ENCODE measurements around the gene SNED1.

Gene SNED1

DNA sequence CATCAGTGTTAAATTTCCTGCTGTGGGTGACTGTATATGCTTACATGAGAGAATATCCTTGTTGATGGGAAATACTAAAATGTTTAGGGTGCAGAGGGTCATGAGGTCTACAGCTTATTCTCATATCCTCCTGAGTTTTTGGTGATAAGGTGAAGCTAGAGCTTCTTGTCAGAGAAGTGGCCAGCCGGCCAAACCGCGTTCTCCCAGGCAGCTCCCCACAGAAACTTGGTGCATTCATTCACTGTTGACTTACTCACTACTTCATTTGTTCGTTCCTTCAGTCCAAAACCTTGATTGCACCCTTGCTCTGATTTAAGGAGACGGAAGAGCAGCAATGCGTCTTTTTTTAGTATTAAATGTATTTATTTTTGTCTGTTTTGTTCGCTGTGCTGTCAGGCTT, 8.7 kb downstream of the SNED1 start:
- DNase-seq: no peak

DNA sequence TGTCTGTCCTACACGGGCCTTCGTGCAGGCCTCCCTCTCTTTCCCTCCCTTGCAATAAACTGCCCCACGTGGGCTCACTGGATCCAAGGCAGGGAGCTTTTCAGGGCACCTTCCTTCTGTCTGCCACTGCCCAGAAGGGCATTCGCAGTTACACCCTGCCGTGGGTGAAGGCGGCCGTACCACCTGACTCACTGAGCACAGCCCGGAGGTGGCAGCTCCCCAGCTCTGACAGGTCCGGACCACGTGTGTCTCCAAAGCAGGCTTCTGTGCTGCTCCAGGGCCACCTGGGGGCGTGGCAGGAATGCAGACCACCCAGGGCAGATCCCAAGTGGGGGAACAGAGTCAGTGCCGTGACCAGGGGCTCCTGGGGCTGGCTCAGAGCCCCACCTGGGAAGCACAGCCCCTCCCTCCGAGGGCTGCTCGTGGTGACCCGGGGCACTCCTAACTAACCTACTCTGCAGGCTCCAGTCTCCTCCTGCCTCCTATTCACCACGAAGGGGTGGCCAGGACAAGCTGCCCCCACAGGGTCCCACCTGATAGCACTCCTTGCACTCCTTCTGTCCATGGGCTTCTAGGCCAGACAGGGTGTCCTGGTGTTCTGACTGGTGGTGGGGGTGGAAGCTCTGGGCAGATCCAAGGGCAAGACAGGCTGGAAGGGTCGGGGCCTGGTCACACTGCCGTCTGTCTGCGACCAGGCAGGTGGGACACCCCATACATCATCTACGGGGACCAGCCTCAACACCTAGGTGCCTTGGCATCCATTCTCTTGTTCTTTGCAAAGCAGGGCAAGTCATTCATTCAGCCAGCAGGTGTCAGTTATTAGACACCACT, 9.7 kb downstream of the SNED1 start:
- no peak for DNase-seq

DNA sequence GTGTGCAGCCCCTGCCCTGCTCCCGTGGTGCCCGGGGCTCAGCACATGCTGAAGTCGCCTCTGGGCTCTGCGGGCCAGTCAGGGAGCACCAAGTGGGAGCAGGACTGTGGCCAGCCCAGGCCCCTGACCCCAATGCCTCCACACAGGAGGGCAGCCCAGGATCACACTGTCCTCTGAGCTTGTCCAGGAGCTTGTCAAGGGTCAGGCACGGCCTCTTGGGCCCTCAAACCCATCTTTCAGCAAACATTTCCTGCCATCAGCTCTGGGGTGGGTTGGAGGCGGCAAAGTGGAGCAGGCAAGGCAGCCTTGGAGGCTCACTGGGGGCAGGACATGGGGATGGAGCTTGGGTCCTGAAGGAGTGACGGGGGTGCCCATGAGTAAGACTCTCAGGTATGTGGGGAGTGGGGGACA, 10.3 kb downstream of the SNED1 start:
- no peak for DNase-seq

DNA sequence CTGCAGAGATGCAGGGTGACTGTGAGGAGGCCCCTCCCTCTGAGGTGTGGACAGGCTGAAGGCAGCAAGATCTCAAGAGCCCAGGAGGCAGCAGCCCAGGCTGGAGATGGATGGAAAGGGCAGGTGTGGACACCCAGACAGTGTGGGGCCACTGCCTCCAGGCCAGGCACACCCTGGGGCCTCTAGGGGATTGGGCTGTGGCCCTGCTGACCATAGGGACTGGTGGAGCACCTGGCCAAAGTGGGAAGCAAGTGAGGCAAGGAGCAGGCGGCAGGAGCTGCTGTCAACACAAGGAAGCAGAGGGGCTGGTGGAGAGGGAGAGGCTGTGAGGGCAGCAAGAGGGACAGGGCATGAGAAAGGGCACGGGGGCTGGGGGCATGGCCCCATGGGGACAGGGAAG, 10.8 kb downstream of the SNED1 start:
- DNase-seq: no peak

DNA sequence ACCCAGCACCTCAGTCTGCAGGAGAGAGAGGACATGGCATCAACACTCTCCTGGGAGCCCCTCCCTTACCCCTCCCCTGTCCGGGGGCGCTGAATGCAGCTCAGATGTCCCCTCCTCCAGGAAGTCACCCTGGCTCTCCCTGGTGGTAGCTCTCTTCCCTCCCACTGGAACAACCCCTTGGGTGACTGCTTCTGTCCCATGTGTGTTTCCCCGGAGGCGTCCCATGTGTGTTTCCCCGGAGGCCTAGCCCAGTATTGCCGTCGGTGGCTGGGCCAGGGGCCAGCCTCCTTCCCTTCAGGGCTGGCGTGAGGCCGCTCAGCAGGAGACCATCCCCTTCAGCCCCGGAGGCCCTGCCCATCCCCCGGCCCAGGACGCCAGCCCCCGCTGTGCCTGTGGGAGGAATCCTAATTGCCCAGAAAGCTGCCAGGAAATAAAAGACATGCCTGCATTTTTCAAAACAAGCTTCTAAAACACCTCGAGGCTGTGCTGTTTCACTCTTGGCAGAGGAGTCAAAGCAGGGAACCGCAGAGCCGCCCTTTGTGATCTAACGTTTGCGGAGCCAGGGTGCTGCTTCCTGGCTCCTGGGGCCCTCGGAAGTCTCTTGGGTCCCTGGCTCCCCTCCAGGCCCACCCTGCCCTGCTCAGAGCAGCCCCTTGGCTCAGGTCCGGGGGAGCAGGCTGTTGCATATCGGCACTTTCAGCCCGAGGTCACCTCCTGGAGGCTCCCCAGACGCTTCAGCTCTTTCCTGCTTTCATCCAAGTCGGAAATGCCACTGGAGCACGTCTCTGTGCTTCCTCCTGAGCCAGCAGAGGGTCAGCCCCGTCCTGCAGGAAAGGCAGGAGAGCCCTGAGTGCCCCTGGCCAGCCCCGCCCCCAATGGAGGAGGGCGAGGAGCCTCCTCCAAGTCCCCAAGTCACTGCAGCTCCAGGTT, 11.4 kb downstream of the SNED1 start:
- no peak for DNase-seq

DNA sequence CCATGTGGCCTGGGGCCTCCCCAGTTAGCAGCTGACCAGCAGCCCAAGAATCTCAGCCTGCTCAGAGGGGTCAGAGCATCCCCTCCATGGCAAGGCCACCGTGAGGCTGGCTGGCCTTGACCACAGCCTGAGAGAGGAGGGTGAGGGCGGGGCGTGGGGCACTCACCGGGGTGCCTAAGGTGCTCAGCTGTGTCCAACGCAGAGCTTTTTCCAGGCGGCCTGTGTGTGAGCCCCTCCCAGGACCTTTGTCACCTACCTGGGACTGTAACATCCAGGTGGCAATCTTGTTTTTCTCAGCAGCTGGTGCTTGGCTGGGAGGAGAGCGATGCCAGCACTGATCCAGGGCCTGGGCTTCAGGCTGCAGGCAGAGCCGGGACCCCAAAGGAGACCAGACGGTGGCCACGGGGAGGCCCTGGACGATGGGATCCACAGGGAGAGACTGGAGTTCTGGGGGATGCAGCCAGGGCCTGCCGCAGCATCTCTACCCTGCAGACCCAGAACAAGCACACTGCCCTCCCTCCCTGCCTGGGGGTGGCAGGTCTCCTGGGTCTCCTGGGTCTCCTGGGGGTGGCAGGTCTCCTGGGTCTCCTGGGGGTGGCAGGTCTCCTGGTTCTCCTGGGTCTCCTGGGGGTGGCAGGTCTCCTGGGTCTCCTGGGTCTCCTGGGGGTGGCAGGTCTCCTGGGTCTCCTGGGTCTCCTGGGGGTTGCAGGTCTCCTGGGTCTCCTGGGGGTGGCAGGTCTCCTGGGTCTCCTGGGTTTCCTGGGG, 12.3 kb downstream of the SNED1 start:
- no peak for DNase-seq

DNA sequence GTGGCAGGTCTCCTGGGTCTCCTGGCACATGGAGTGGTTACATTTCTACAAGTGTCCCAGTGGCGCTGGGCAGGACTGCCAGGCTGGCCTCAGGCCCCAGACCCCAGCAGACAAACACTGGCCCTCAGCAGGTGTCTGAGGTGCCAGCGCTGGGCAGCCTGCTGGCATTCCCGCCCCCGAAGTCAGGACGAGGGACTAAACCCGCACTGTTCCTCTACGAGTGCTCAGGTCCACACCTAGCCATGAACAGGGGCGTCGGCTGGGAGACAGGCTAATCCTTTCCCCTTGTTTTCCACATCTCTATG, 12.8 kb downstream of the SNED1 start:
- DNase-seq: no peak

DNA sequence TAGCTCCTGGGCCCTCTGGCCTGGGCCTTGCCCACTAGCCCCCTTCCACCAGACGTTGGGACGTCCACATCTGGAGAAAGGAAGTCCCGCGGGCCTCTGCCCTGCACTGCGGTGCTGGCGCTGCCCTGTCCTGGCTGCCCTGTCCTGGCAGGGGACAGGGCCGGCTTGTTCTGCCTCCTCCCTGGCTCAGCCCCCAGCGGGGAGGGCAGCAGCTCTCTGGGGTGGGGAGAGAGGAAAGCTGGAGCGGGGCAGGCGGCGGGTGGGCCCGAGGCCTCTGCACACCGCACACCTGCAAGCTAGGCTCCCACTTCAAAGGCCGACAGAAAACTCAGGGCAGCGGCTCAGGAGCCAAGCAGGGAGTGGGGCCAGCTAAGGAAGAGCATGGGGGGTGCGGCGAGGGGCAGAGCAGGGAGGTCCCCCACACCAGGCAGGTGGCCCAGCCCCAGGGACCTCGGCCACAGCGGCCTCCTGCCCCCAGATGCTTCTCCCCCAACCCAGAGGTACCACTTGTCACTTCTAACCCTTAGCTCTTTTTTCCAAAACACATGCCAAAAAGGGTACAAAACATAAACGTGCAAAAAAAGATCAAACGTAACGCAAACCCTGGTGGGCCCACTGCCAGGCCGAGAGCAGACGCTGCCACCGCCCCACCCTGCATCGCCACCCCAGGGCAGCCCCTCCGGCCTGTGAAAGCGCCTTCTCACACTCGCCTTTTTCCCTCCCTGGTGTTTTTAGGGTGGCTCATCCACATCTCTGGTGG, 13.5 kb downstream of the SNED1 start:
- no peak for DNase-seq

DNA sequence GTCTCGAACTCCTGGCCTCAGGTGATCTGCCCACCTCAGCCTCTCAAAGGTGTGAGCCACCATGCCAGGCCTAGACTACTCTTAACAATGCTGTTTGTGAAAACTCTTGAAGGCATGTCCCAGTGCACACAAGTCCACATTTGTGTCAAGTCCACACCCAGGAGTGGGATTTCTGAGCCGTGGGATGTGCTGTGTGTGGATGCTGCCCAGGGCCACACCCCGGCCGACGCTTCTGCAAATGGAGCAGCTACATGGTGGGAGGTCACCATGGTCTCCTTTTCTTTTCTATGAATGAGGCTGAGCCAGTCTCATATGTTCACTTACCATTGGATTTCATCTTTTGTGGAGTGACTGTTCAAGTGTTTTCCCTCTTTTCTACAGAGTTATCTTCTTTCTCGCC, 15.8 kb downstream of the SNED1 start:
- no peak for DNase-seq

DNA sequence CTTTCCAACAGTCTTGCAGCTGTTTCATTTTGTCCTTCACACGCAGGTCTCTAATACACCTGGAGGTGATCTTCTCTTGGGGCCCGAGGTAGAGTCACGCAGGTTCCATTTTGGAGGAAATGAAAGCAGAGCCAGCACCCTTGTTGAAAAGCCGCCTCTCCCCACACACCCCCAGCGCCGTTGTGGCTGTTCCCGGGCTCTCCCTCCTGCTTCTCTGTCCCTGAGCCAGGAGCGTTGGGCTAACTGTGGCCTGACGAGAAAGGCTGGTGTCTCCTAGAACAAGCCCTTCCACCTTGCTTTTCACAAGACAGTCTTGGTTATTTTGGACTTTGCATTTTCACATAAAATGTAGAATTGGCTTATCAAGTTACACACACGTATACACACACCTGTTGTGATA, 16.3 kb downstream of the SNED1 start:
- DNase-seq: no peak

DNA sequence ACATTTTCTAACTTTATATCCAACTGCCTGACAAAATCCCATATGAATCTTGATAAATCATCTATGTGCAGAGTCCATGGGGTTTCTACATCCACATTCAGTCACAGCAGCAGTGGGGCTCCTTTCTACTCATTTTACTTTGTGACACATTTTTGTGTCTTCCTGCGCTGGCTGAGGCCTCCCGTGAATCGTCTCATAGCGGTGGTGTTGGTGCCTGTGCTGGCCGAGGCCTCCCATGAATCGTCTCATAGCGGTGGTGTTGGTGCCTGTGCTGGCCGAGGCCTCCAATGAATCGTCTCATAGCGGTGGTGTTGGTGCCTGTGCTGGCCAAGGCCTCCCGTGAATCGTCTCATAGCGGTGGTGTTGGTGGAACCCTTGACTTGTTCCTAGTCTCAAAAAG, 17.0 kb downstream of the SNED1 start:
- no peak for DNase-seq

DNA sequence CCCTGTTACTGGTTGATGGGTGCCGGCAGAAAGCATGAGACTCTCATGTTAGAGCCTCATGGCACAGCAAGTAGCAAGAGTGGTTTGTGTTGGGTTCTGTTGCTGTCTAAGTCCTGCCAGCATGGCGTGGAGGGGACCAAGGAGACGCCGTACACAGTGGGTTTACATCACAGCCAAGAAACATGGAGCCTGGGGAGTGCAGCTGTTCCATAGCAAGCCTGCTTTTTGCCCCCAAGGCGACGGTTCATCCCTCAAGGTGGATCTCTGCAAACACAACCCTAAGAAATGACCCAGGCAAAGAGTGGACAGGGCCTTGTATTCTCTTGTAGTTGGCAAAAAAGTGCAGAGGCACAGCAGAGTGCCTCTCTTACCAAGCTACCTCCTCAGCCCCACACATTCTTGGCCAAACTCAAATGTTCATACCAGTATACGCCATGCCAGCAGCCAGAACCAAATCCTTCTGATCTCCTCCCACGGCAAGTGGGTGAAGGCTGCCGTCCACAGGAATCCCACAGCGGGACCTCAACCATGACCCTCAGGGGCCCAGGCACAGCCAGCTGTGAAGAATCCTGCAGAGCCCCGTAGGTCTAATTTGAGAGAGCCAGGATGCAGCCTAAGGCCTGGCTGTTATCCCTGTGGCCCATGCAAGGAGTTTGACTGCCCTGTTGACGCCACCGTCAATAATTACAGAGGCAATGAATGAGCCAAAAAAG, 19.0 kb downstream of the SNED1 start:
- no peak for DNase-seq

DNA sequence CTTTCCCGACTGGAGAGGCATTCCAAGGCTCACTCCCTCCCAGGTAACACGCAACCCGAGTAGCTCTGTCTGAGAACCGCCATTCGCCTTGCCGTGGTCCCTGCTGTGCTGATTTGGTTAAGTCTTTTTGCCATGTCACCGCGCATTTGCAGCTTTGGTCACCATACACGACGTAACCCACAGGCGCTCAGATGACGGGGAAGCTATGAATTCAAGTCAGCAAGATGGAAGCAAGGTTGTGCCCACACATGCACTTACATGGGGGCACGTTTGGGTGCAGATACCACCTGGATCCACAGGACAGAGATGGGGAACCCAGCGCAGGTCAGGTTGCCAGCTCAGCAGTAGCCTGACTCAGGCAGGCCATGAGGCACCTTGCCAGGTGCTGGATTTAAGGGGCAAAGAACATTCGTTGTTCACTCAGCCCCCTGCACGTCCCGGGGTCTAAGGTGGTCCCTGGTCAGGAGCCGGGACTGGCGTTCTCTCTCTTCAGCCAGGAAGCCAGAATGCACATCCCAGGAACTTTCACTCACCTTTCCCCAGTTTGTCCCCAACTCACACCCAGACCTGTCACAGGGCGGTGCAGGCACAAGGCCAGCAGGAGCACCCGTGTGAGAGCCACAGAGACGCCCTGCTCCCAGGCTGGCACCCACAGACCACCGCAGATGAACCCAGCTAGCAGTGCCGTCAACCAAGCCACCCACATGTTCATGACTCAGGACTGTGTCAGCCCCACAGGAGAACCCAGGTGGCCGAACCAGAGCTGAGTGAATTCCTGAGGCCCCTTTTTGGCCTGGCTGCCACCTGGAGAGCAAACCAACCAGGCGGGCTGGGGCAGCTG, 19.9 kb downstream of the SNED1 start:
- DNase-seq: no peak

DNA sequence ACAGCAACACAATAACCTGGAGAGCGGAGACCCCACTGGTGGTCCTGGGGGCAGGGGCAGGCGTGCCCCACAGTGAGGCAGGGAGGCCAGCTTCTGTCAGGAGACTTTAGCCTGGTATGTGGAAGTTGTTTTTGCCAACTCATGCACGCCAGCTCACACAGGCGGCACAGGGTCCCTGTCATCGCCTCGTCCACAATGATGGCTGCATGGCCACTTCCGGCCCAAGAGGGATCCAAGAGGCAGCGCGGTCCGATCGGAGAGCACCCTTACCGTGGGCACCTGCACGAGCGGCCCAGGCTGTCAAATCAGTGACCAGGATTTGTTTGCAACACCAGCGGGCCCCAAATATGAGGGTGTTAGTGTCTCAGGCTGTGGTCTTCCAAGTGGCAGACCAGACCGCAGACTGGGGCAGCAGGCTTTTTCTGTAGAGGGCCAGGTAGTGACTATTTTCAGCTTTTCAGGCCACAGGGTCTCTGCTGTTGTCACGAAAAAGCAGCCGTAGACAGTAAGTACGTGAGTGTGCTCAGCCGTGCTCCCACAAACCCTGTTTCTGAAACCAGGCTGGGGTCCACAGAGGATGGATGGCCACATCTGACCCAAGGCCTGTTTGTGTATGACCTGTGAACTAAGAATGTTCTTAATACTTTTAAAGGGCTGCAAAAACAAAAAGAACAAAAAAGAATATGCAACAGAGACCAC, 21.2 kb downstream of the SNED1 start:
- no peak for DNase-seq

DNA sequence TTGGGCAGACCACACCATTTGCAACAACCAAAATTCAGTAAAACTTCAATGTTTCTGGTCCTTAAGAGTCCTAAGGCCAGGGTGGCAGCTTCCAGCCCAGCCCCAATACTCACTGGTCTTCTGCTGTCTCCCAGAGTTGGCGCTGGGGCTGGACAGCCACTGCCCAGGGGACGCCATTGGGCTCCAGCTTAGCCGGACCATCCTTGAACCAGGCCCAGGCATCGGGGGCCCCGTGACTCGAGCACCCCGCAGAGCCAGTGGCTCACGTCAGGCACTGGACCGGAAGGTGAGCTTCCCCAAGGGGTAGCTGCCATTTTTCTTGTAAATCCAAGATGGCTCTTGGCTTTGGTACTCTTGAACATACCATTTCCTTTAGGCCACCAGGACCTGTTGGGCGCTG, 21.8 kb downstream of the SNED1 start:
- DNase-seq: no peak

DNA sequence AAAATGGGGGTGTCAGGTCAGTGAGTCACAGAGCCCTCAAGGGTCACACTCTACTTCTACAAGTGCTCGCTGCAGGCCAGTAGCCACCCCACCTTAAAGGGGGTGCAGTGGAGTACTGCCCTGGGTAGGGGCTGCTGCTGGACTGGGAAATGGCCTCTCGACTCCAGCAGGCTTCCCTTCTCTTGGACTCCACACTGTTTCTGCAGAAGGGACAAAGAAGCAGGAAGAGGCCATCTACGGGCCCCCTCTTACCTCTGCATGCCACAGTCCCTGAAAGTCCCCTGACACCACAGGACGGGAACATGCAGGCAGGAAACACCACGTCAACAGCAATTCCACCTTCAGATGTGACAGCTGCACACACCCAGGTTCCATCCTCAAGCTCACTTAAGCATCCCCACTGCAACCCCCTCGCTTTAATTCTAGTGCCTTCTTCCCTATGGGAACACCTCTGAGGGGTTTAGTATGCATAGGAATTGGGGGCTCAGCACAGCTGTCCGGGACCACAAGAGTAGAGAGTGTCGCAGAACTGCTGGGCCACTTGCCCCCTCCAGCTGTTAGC, 22.3 kb downstream of the SNED1 start:
- no peak for DNase-seq

DNA sequence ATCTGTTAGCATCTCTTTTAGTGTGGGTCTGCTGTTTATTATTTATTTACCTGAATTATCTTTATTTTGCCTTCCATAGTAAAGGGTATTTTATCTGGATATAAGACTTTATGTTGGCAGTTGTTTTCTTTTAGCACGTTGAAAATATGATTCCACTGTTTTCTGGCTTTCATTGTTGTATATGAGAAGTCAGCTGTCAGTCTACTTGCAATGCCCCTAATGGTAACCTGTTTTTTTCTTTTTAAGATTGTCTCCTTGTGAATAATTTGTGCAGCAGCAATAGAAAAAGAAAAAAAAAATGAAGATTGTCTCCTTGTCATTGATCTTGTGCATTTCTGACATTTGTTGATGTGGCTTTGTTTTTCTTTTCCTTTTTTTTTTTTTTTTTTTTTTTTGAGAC, 27.2 kb downstream of the SNED1 start:
- no peak for DNase-seq

DNA sequence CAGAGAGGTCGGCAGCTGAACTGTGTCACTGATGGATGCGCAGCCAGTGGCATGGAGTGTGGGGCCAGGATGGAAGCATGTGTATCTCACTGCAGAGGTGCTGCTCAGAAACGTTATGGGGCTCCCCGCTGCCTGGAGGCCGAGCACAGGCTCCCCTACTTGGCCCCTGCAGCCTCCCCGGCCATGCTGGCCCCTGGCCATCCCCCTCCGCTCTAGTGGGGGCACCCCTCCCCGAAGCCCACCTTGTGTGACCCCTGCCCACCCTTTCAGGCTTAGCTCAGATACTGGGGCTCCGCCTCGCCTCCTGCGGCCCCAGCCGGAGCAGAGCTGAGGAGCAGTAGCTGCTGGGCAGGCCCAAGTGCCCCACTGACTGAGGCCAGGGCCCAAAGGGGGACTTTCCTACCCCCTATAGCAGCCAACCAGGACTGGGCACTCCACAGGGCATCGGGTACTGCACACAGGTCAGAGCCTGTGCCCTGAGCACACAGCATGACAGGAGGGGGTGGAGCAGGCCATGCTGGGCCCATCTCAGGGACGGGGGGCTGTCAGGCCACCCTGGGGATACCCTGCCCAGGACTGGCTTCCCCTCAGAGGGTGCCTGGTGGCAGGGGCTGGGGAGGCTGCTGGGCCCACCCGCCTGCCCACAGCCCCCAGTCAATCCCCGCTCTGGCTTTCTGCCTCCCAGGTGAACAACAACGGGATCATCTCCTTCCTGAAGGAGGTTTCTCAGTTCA, 31.3 kb downstream of the SNED1 start:
- DNase-seq: no peak

DNA sequence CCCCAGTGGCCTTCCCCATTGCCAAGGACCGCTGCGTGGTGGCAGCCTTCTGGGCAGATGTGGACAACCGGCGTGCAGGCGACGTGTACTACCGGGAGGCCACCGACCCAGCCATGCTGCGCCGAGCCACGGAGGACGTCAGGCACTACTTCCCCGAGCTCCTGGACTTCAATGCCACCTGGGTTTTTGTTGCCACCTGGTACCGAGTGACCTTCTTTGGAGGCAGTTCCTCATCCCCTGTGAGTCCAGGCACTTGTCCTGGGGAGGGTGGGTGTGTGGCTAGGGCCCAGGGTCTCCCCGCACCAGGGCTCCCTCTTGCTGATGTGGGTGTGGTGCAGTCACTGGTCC, 31.9 kb downstream of the SNED1 start:
- DNase-seq: no peak

DNA sequence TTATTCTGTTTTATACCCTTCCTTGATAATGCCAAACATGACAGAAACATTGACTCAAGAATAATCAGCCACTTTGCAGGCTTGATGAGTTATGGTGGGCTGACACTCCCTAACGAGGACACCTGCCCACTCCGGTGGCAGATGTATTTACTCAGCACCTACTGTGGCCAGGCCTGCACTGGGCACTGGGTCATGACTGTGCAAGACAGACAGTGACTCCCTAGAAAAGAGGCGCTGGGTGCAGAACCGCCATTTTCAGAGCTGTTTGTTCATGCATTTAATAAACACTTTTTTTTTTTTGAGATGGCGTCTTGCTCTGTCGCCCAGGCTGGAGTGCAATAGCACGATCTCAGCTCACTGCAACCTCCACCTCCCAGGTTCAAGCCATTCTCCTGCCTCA, 32.5 kb downstream of the SNED1 start:
- no peak for DNase-seq

Measured in NCI-H526 (cell line).